GM21381 (cell line): ENCODE results near the gene NHP2.
A peak's percentile ranks its signal among the peaks of the same experiment; 100 is the strongest.
"Not testable (repeated sequence)": the region's sequence is repeated elsewhere in the genome, so short reads cannot be mapped to it uniquely, and the experiment has no call there.

Source experiments
- ATAC-seq: cut with Tn5 transposase; IDR thresholded peaks from one replicate; pipeline ENCODE4 v1.9.1; 2021; ENCODE audit warnings: mild to moderate bottlenecking, moderate library complexity; ENCODE audit not compliant: unreplicated experiment

The NHP2 gene

DNA sequence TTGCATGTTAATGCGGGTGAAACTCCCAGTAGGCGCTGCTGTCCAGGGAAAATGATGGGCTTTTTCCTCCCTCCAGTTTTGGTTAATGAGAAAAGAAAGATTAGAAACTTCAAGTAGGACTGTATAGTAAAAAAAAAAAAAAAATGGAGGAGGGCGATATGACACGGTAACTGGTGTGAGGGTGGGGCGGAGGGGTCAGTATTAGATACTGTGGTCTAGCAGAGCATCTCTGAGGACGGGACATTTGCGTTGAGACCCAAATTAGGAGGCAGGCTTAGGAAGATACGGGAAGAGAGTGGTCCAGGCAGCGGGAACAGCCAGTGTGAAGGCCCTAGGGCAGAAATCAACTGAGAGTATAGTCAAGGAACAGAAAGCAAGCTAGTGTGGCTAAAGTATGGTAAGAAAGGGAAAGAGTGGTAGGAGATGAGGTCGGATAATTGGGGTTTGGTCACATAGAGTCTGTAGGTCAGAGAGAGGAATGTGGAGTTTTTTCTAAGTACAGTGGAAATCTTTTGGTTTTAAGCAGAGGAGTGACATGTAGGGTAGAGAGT, 22.2 kb downstream of the NHP2 start:
- ATAC-seq: no peak

DNA sequence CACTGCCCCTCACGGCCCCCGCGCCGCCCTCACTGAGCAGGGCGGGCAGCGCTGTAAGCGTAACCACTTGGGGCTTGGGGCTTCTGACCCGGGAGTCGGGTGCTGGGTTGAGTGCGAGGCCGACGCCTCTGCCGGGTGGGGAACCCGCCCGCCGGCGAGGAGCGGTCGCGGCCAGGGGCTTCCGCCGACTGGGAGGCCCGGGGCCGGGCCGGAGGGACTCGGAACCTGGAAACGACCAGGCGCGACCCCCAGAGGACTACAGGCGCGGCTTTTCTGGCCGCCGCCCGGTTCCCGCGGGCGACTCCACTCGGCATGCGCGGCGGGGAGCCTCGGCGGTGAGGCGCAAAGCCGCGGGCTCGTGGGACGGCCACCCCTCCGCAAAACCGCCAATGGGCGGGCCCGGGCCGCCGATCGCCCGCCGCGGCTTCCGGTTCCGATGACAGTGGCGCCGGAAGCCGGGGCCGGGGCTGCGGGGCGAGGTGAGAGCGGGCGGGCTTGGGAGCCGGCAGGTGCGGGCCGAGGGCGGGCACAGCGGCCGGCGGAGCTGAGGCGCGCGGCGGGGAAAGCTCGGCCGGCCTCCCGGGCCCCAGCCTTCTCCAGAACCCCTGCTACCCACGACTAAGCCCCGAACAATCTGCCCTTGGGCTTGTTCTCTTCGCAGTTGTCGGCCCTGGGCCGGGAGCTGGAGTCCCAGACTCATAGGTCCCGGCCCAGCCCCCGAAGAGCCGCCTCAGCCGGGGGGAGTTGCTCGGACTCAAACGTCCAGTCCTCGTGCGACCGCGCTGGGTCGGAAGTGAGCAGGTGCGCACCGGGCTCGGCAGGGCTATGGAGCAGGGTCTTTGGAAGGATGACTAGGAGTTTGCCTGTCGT, 22.9 kb downstream of the NHP2 start, which contains the start of gene RMND5B:
RMND5B (plus strand) TSS at position 439 of the 870 bp plus-strand sequence. CDS start 7,106 bp downstream, outside the sequence.
- peak; percentile 81 for ATAC-seq

DNA sequence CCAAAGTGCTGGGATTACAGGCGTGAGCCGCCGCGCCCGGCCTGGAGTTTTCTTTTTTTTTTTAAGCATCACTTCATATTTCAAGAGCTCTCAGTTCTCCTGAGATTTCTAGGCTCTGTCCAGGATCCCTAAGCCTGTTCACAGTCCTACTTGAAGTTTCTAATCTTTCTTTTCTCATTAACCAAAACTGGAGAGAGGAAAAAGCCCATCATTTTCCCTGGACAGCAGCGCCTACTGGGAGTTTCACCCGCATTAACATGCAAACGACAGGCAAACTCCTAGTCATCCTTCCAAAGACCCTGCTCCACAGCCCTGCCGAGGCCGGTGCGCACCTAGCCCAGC, 23.5 kb downstream of the NHP2 start:
- not testable (repeated sequence) for ATAC-seq

DNA sequence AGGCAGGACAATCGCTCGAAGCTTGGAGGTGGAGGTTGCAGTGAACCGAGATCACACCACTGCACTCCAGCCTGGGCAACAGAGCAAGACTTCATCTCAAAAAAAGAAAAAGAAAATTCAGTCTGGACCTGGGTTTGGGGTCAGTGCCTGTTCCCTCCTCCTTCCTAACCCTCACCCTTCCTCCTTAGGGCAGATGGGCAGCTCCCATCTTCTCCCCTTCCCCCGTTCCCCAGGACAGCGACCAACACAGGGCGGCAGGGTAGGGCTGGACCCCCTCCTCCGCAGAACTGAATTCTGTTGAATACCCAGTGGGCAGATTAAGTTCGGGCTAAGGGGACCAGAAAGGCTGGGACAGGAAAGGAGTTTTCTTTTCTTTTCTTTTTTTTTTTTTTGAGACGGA, 24.4 kb downstream of the NHP2 start:
- no peak for ATAC-seq

DNA sequence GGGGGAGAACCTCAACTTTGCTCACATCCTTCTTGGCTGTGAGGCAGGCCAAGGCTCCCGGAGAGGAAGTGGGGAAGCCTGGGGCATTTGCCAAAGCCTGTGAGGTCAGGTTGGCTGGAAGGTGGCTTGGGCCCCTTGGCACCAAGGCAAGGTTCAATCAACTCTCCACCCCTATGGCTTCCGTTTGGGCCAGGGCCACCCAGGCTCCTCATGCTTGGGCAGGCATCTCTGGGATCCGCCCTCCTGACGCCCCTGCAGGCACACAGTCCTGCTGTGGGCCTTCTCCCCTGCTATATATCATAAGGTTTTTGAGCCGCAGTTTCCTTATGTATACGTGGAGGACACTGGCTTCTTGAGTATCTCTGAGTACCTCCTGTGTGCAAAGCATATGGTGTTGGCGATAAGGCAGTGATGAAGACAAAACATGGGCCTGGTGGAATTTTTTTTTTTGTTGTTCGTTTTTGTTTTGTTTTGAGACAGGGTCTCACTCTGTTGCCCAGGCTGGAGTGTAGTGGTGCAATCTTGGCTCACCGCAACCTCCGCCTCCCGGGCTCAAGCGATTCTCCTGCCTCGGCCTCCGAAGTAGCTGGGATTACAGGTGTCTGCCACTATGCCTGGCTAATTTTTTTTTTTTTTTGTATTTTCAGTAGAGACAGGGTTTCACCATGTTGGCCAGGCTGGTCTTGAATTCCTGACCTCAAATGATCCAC, 26.2 kb downstream of the NHP2 start:
- ATAC-seq: not testable (repeated sequence)

DNA sequence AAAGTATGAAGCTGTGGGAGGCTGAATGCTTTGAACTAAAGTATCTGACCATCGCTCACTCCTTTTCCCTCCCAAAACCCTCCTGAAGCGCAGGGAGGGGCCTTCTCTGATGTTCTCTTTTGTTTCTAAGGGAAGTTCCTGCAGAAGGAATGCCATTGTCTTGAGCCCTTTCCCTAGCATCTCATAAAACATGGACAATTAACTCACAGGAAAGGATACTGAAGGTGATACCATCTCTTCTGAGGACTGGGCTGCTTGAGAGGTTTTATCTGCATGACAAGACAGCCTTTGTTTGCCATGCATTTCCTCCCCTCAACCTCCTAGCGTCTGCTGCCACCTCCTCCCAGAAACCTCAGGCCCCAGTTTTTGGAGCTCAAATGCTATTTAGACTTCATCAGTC, 27.1 kb downstream of the NHP2 start:
- ATAC-seq: no peak

DNA sequence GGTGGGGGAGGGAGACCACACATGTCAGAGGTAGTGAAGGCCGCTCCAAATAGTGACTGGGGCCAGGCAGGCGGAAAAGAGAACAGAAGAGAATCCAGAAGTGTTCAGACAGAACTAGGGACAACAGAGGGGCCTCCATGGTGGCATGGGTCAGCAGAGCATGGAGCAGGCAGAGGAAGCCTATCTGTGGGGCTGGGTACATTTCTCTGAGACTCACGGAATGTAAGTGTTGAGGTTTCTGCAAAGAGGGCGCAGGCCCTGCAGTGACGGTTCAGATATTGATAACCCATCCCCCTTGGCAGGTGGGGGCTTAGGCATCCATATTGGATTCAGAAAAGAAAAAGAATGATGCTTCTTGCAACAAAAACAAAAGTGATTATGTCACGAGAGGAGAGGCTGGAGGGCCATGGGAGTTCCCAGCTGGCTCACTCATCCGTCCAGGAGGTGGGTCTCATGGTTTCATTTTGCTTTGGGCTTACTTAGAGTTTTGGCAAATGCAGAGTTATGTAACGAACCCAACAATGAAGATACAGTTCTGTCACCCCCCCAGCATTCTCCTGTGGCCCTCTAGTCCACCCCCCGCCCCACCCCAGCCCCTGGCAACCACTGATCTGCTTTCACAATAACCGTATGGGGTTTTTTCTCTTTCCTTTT, 28.3 kb downstream of the NHP2 start:
- ATAC-seq: no peak

DNA sequence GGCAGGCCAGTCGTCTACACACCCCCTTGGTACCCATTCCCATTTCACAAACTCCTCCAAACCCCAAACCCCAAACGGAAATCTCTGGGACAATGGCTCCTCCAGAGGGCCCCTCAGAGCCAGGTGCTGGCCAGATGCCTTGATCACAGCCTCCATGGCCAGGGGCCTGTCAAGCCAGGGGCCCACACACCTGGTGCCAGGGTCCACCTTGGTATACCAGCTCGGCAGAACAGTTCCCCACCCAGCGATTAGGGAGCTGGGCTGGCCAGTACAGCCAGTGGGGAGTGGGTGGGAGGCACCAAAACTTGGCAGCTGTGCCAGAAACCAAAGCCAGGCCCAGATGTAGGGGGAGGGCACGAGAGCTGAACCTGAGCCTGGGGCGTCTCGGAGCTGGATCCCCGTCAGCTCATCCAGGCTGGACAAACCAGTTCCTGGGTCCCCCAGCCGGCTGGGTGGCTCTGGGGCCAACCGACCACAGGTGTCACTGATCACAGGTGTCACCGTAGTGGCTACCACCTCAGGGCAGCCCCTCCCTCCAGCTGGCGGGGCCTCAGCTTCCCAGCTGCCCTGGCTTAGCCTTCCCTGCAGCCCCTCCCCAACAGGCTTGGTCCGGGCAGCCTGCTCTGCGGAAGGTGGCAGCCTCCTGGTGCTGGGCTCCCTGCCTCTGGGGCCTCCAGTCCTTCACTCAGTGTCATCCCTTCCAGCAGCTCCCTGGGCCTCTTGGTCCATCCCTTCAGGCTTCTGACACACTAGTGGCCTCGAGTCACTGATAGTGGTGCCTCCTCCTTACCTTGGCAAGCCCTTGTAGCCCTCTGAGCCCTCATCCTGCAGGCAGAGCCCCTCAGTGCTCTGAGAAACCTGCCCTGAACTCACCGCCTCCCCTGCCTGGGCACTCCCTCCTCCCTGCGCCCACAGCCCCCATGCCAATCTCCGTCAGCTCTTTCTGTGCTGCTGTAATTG, 29.4 kb downstream of the NHP2 start:
- no peak for ATAC-seq

DNA sequence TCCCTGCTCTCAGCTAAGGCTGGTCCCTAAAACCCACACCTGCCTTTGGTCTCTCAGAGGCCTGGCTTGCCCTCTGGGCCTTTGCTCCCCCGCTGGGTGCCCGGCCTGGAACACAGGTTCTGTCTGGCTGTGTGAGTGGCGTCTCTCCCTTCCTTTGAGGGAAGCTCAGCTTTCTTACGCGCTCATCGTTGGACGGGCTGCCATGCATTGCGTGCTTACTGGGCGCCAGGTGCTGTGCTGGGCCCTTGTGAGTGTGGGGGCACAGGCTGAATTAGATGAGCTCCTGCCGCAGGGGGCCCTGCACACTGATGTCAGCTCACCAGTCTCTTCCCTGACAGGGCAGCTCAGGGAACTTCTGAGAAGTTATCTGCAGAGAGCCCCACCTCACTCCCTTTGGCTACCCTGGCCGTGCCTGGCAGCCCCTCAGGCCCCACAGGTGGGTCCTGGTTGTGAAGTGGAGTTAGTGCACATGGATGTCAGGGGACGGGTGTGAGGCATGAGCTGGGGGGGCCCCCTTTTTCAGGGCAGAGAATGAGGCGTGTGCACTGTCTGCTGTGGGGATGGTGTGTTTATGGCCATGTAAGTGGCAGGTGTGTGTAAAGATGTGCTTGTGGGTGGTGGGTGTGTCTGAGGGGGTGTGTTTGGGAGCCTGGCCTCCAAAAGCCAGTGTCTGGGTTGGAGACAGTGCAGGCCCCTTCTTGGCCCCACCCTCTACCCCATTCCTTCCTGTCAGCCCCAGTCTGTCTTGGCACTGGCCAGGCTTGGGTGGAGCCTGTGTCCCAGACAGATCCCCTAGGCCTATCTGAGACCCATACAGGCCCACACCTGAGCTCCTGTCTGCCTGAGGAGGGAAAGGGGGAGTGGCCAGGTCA, 30.4 kb downstream of the NHP2 start:
- no peak for ATAC-seq

DNA sequence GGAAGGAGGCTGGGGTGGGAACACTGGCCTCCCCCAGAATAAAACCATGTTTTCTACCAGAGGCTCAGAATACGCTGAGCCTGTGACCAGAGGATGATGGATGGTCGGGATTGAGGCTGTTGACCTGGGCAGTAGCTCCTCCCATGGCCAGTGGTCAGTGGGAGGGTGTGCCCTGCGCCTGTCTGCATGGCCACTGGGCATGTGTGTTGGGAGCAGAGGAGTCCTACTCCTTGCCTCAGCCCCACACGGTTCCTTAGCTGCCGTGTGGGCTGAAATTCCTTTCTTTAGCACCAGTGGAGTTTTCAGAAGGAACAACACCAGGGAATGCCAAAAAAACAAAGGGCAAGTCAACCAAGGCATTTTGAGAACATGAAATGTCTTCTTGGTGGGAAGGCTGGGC, 31.3 kb downstream of the NHP2 start:
- no peak for ATAC-seq

DNA sequence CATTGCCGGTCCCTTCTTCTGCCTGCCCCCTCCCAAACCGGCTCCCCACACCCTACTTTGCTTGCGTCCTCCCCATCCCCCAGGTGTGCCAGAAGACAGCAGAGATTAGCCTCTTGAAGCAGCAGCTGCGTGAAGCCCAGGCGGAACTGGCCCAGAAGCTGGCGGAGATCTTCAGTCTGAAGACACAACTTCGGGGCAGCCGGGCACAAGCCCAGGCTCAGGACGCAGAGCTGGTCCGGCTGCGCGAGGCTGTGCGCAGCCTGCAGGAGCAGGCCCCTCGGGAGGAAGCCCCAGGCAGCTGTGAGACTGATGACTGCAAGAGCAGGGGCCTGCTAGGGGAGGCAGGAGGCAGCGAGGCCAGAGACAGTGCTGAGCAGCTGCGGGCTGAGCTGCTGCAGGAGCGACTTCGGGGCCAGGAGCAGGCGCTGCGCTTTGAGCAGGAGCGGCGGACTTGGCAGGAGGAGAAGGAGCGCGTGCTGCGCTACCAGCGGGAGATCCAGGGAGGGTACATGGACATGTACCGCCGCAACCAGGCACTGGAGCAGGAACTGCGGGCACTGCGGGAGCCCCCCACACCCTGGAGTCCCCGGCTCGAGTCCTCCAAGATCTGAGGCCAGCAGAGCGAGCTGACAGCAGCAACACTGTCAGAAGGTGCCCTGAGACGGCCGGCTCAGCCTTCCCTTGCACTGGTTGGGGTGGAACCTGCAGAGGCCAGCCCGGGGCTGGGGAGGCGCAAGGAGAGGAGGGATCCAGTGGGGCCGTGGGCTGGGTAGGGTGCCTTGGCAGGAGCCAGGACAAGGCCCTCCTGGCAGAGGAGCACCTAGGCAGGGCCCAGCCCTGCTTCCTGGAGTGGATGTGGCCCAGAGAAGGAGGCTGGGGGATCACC, 32.1 kb downstream of the NHP2 start:
- ATAC-seq: no peak

DNA sequence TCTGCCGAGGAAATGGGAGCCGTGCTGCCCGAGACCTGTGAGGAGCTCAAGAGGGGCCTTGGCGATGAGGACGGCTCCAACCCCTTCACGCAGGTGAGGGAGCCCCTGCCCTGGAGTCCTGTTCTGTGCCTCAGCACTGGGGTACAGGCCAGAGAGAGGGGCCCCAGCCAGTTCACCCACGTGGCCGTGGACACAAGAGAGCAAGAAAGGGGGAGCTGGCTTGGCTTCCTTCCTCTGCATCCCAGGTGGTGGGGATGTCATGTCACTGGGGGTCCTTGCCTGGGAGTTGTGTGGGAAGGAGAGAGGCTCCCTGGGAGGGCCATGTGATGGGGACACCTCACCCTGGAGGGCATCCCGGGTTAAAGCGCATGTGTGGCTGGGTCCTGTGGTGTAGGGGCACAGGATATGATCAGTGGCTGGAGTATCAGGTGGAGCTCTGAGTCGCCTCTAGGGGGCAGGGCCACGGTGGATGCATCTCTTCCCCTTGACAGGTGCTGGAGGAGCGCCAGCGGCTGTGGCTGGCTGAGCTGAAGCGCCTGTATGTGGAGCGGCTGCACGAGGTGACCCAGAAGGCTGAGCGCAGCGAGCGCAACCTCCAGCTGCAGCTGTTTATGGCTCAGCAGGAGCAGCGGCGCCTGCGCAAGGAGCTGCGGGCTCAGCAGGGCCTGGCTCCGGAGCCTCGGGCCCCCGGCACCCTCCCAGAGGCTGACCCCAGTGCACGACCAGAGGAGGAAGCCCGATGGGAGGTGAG, 32.9 kb downstream of the NHP2 start:
- peak; percentile 75 for ATAC-seq

DNA sequence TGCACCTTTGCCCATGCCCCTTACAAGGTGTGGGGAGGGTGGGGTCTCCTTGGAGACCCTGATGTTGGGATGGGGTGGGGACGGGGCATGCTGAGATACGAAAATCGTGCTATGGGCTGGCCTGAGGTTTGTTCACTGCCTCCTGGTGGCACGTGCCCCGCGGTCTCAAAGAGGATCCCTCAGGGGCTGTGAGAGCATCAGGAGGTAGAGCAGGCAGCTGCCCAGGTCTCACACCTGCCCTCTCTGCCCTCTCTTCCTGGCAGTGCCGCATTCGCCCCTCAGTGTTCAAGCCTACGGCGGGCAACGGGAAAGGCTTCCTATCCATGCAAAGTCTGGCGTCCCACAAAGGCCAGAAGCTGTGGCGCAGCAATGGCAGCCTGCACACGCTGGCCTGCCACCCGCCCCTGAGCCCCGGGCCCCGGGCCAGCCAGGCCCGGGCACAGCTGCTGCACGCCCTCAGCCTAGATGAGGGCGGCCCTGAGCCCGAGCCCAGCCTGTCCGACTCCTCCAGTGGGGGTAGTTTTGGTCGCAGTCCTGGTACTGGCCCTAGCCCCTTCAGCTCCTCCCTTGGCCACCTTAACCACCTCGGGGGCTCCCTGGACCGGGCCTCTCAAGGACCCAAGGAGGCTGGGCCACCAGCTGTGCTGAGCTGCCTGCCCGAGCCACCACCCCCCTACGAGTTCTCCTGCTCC, 33.6 kb downstream of the NHP2 start:
- no peak for ATAC-seq

DNA sequence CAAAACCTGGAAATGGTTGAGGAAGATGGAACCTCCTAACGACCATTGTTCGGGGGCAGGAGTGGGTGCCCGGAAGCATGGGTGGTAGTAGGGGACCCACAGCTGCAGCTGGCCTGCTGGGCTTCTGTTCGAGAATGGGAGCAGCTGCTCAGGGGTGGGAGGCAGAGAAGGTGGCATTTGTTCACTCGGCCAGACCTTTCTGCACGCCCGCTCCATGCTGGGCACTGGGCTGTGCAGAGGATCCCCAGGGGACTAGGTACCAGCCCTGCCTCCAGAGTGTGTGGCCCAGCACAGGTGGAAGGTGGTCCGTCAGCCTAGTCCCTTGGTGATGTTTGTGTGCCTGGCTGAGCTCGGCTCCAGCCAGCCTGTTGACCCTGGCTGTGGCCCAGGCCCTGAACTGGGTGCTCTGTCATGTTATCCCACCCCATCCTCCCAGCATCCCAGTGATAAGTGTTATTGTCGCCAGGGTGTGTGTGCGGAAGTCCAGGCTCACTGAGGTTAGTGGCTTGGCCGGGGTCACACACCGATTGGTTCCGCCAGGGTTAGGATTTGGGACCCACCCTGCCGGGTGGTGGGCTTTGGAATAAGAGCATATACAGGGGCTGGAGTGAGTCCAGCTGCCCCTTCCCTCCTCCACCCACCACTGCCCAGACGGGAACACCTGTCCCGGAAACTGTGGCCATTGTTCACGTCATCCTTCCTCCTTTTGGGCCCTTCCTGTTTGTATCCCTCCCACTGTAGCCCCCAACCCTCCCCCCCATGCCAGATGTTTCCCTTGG, 35.6 kb downstream of the NHP2 start:
- no peak for ATAC-seq

DNA sequence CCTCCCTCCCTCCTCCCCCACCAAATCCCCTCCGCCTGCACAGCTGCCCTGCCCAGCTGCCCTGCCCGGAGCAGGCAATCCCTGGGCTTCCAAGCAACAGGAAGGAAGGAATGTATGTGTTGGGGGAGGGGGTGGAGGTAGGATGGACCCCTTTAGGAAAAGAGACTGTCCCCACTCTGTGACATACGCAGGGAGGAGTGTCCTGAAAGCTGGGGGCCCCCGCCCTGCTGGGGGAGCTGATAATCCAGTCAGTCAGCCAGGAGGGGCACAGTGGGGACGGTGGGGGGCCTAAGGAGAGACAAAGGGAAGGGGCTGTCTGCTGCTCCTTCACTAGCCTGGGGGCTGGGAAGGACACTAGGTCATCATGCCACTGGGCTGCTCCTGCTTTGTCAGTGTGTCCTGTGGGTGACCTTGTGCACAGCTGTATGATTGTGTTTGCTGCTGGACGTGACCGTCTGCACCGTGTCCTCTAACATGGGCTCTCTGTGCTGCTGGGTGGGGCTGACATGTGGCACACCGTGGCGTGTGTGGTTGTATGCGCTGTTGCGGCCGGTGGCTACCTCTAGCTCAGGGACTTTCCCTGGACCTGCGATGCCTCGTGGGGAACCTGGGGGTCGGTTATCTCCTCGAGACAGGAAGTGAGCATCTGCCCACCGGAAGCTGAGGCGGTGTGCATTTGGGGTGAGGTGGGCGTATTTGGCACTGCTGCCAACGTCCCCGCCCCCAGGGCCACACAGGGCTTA, 37.4 kb downstream of the NHP2 start:
- peak; percentile 30 for ATAC-seq

DNA sequence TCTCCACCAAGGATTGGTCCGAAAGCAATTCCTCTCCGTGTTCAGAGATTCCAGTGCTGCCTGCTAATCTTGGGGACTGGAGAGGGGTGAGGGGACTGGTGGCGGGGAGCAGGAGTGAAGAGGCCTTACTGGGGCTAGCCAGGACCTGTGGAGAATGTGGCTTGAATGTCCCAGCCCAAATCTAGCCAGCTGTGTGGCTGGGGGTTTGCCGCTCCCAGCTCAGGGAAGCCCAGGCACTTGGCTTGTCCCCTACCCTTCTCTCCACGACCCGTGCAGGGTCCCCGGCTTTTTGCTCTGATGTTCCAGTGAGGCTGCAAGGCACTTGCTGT, 37.9 kb downstream of the NHP2 start:
- no peak for ATAC-seq
